ENCODE measurements around the gene MAEL.

The MAEL gene

GRCh38 chr1:167056529-167057231 is 67.6 kb downstream of the MAEL start:
- DNase-seq (ENCODE audit: low read depth in 2 of 2) = no peak

DNA sequence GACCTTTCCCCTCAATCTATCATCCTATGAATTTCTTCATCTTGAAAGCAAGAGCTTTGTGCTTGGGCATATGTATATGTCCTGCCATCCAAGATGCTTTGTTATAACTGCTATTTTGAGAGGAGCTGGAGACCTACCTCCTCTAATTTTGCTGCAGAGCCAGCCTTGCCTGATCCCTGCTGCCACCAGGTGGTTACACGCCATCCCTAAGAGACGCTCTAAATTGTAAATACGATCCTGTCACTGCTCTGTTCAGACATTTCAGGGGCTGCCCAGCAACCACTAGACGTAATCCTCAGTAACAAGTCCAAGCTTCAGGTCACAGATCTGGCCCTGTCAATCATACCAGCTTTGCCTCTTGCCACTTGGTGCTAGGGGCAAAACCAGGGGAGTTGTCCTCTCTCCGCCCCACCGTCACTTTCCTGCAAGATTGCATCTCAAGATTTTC is 68.2 kb downstream of the MAEL start:
- no peak for DNase-seq (ENCODE audit: low read depth in 2 of 2)

DNA sequence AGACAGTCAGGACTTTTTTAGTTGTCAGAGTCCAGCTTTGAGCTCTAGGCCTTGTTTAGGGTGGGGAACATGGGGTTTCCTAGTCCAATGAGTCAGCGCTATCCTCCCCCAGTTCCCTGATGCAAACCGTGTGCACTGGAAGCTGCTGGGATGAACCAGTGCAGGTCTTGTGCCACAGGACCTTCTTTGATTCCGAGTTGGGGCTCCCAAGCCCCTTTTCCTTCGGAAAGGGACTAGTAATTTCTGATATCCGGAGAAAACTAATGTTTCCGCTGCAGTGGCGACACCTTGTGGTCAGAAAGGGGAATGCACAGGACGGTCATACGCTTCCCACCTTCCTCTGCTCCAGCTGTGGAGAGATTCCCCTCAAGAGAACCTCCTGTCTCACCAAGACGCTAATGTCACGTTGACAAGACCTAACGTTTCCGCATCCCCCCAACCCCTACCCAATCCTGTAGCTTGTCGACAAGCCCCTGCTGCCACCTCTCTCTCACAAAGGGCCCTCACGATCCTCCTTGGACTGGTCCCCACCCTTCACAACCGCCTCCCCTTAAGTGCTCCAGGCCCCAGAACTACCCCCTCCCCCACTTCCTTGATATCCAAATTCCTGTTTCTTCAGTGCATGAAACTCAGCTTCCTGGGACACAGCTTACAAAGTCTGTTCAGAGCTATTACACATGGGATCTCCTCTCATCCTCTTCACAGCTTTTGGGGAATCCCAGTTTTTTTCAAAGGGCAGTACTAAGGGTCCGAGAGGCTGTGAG is 70.1 kb downstream of the MAEL start:
- peak; percentile 45 to 70 for DNase-seq (ENCODE audit: low read depth in 2 of 2)

- DNase-seq (ENCODE audit: low read depth in 2 of 2) = no peak
These were observed 70.7 kb downstream of the MAEL start for GRCh38 chr1:167059809-167060107.

GRCh38 chr1:167060141-167061072 is 71.3 kb downstream of the MAEL start:
- DNase-seq (ENCODE audit: low read depth in 2 of 2) = no peak

DNA sequence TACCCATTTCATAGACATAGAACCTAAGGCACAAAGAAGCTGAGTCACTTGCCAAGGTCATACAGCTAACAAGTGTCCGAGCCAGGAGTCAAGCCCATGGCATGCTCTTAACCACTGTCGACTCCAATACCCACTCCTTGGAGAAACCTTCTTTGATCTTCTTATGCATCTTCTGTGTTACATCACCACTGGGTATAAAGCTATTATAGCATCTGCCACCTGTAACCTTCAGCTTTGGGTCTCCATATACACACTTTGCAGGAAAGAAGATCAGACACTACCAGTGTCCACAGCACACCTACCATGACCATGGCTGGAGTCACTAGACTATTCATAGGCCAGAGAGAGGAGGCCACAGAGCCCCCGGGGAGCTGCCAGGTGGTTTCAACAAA is 72.0 kb downstream of the MAEL start:
- DNase-seq (ENCODE audit: low read depth in 2 of 2) = no peak

DNA sequence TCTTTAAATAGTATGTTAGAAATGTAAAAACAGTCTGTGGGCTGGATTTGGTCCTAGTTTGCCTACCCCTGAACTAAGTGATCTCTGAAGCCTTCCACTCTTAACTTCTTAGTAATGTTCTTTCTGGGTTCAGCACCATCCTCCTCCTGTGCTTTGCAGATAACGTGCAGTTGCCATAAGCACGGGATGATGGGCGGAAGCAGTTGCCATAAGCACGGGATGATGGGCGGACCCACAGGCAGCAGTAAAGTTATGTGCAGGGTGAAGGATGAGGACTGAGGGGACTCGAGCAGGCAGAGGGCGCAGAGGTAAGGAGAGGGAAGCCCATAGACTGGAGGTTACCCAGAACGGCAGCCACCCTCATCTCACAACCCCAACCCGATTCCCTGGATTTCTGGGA is 75.5 kb downstream of the MAEL start:
- DNase-seq (ENCODE audit: low read depth in 2 of 2) = no peak

DNA sequence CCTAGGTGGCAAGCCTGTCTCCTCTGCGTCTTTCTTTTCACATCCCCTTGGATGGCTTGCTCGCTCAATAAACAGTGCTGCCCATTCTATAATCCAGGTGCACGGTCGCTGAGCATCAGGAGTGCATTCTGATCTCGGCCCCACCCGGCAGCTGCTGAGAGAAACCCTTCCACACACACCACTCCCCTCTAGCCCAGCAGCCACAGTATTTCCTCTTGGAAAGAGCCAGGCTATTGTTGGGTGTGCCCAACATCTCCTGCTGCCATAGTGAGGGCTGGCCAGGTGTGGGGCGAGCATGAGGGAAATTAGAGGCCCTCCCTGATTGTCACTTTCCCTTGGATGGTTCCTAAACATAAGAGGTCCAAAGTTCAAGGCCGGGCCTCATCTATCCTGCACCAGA is 76.4 kb downstream of the MAEL start:
- DNase-seq (ENCODE audit: low read depth in 2 of 2) = no peak

- DNase-seq (ENCODE audit: low read depth in 2 of 2) = peak; percentile 53 to 73
These were observed 77.4 kb downstream of the MAEL start for GRCh38 chr1:167066333-167067122.

GRCh38 chr1:167067904-167068303 is 78.8 kb downstream of the MAEL start:
- DNase-seq (ENCODE audit: low read depth in 2 of 2) = no peak

DNA sequence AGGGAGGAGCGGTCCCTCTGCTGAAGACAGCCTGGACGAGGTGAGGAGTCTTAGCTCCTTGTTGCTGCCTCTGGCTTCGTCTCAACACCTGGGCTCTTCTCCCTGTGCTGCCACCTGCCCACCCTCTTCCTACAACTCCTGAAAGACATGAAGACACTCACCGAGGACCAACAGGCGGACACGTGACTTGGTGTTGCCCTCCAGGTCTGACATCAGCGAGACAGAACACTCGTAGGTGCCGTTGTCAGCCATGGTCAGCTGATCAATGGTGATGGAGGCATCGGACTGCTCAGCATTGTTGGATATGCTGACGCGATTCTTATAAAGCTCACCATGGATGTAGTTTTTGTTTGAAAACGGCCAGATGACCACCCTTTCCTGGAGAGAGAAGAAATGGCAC is 79.7 kb downstream of the MAEL start:
- DNase-seq (ENCODE audit: low read depth in 2 of 2) = no peak

- no peak for DNase-seq (ENCODE audit: low read depth in 2 of 2)
These were observed 82.2 kb downstream of the MAEL start for GRCh38 chr1:167071286-167071685.
